Panc1 (cell line): ENCODE data around the gene UCP3. TPM values are rescaled to one million over a fixed set of nuclear protein-coding genes. Genes with fewer than 3 reads are reported as not detected.

Source experiments
- ATAC-seq: fragments of 200-7000 bp; cut with Tn5 transposase; 2 replicates; pipeline ENCODE4 v1.9.1; 2020; ENCODE audit warnings: mild to moderate bottlenecking, moderate library complexity
- BruUV-seq: library from RNA; stranded (reverse); fragments of 400-500 nt; replicated peaks from 2 replicates; lab custom pipeline; 2021; lab: Mats Ljungman, UMichigan
- CTCF ChIA-PET: fragments of 300-600 bp; sonication (Branson Sonifier 250); formaldehyde crosslinking; loops from one replicate; lab custom pipeline; 2022; ENCODE audit warnings: antibody characterized with exemption; lab: Charles Lee
- POLR2A ChIA-PET: fragments of 300-600 bp; sonication (Branson Sonifier 250); formaldehyde crosslinking; loops from one replicate; lab custom pipeline; 2022; ENCODE audit warnings: antibody characterized with exemption; lab: Charles Lee
- DNase-seq: peaks from one replicate; pipeline ENCODE4 v3.0.0-alpha.2; 2010; ENCODE audit warnings: low read depth, low spot score
- H3K27ac ChIP-seq: 2 replicates; pipeline ENCODE4 v1.5.1; 2011; ENCODE audit warnings: mild to moderate bottlenecking, low read length, inconsistent platforms
- H3K27me3 ChIP-seq: fragments of 200-500 bp; sonication (Bioruptor generic); 2 replicates; pipeline ENCODE4 v1.6.0; 2014; ENCODE audit warnings: low read length, inconsistent platforms; ENCODE audit not compliant: control insufficient read depth, insufficient read depth
- H3K36me3 ChIP-seq: fragments of 200-500 bp; sonication (Bioruptor generic); 2 replicates; pipeline ENCODE4 v1.5.1; 2014; ENCODE audit warnings: inconsistent platforms, mild to moderate bottlenecking, low read length, moderate library complexity; ENCODE audit not compliant: control insufficient read depth, insufficient read depth
- H3K4me1 ChIP-seq: 2 replicates; pipeline ENCODE4 v1.5.1; 2011; ENCODE audit warnings: inconsistent platforms, mild to moderate bottlenecking, low read length, moderate library complexity; ENCODE audit not compliant: control insufficient read depth, insufficient read depth
- H3K4me3 ChIP-seq, 2 experiments: 2 replicates each; pipeline ENCODE4 v1.5.1; 2011 to 2012; ENCODE audit warnings: low read depth in 2 of 2, low read length in 2 of 2, mild to moderate bottlenecking in 2 of 2, inconsistent platforms in 1 of 2, moderate library complexity in 1 of 2
- H3K9me3 ChIP-seq: fragments of 200-500 bp; sonication (Bioruptor generic); 2 replicates; pipeline ENCODE4 v1.5.1; 2014; ENCODE audit warnings: low read depth, mild to moderate bottlenecking, inconsistent platforms, low read length, moderate library complexity; ENCODE audit not compliant: control insufficient read depth, insufficient read depth
- CTCF ChIP-seq: fragments of 450-650 bp; IDR thresholded peaks from 2 replicates; pipeline ENCODE4 v1.5.1; 2017; ENCODE audit warnings: mild to moderate bottlenecking
- POLR2AphosphoS5 ChIP-seq: IDR thresholded peaks from 2 replicates; pipeline ENCODE4 v1.6.1; 2012; ENCODE audit warnings: mild to moderate bottlenecking, low read depth, low read length, moderate library complexity
- SIN3A ChIP-seq: IDR thresholded peaks from 2 replicates; pipeline ENCODE4 v1.6.1; 2012; ENCODE audit warnings: low read depth, mild to moderate bottlenecking, low read length, moderate library complexity, borderline replicate concordance; ENCODE audit not compliant: insufficient read depth
- TCF7L2 ChIP-seq: IDR thresholded peaks from 2 replicates; pipeline ENCODE4 v1.6.1; 2011; ENCODE audit warnings: mild to moderate bottlenecking, low read depth, low read length, inconsistent platforms
- in situ Hi-C: cut with HindIII; loops from 2 replicates; pipeline ENCODE4 v1.10.0; 2016; ENCODE audit warnings: low sequenced_read_pairs, low pct_unique_long_range_greater_than_20kb
- intact Hi-C: fragments of 100-400 bp; cut with micrococcal nuclease; formaldehyde crosslinking; loops from one replicate; pipeline ENCODE4 v1.10.0; 2022; ENCODE audit not compliant: unreplicated experiment
- total RNA-seq: library from RNA; stranded (reverse); gene quantifications from one replicate; pipeline ENCODE4 v1.2.1, GENCODE V29; 2021; ENCODE audit not compliant: unreplicated experiment
- TF ChIP-seq, protein P1 (sequence below), 2 experiments: IDR thresholded peaks; 2 replicates each; pipeline ENCODE4 v1.6.1; 2011 to 2012; ENCODE audit warnings: low read depth in 2 of 2, control low read depth in 1 of 2, low read length in 1 of 2, mild to moderate bottlenecking in 1 of 2, moderate library complexity in 1 of 2; ENCODE audit not compliant: insufficient read depth in 1 of 2

UCP3 gene
- total RNA-seq, 1 experiment from 2014 or later = 0.46 TPM

GRCh38 chr11:73969991-73970800 lies 38.7 kb downstream of the UCP3 start:
- DNase-seq (no peak), ATAC-seq (0 out of 2 replicates have a peak, but pooled peaks have one; percentile 9)
- no TSS peak for BruUV-seq
- no peaks in the 10 kb centered on the region for H3K36me3 ChIP-seq
- in situ Hi-C loops = no loop called here
- ChIA-PET POLR2A (no interaction called here), CTCF (no interaction called here)
- H3K9me3 ChIP-seq = no peaks in the 10 kb centered on the region
- no peak overlapping the region for H3K4me3 ChIP-seq
- no peak overlapping the region for H3K27ac ChIP-seq
- peak; percentile 8; the same call in 1 of the 2 replicates for TF ChIP-seq POLR2AphosphoS5
- TF ChIP-seq TCF7L2 = no peak
- intact Hi-C loops = loop anchor here (10.0 kb wide), 1 partner anchor 125 kb away; no protein-coding TSS in a partner anchor
- peaks cover under 1% of the 10 kb centered on the region; the same call in 1 of the 2 replicates for H3K4me1 ChIP-seq
- no peaks in the 10 kb centered on the region for H3K27me3 ChIP-seq

DNA sequence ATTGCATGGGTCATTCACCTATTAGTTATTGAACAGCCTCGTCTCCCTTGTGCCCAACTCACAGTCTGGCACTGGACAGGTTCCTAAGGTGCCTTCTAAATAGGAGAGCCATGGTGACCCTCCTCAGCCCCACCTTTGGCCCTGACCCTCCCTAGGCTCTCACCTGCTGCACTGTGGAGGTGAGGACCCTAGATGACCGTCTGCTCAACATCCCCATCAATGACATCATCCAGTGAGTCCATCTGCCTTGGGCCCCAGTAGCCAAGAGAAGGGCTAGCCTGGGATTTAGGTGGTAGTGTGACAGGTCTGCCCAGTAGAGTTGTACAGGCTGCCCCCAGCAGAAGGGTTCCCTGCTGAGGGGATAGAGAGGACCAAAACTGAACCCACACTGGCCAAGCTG lies 39.8 kb downstream of the UCP3 start:
- ATAC-seq (no peak), DNase-seq (no peak)
- no peaks in the 10 kb centered on the region for H3K9me3 ChIP-seq
- ChIA-PET POLR2A (no interaction called here), CTCF (no interaction called here)
- no peaks in the 10 kb centered on the region for H3K27me3 ChIP-seq
- intact Hi-C loops = loop anchor here (10.0 kb wide), 1 partner anchor 126 kb away; no protein-coding TSS in a partner anchor
- in situ Hi-C loops = no loop called here
- BruUV-seq = no TSS peak
- H3K4me1 ChIP-seq = peaks cover 9% of the 10 kb centered on the region
- no peak overlapping the region for H3K27ac ChIP-seq
- no peak overlapping the region for H3K4me3 ChIP-seq
- TF ChIP-seq SIN3A = no peak
- TF ChIP-seq, protein P1, sequence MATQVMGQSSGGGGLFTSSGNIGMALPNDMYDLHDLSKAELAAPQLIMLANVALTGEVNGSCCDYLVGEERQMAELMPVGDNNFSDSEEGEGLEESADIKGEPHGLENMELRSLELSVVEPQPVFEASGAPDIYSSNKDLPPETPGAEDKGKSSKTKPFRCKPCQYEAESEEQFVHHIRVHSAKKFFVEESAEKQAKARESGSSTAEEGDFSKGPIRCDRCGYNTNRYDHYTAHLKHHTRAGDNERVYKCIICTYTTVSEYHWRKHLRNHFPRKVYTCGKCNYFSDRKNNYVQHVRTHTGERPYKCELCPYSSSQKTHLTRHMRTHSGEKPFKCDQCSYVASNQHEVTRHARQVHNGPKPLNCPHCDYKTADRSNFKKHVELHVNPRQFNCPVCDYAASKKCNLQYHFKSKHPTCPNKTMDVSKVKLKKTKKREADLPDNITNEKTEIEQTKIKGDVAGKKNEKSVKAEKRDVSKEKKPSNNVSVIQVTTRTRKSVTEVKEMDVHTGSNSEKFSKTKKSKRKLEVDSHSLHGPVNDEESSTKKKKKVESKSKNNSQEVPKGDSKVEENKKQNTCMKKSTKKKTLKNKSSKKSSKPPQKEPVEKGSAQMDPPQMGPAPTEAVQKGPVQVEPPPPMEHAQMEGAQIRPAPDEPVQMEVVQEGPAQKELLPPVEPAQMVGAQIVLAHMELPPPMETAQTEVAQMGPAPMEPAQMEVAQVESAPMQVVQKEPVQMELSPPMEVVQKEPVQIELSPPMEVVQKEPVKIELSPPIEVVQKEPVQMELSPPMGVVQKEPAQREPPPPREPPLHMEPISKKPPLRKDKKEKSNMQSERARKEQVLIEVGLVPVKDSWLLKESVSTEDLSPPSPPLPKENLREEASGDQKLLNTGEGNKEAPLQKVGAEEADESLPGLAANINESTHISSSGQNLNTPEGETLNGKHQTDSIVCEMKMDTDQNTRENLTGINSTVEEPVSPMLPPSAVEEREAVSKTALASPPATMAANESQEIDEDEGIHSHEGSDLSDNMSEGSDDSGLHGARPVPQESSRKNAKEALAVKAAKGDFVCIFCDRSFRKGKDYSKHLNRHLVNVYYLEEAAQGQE (IDR thresholded peaks at IDR 0.05; ENCODE audit: insufficient read depth in 1 of 2, low read depth in 2 of 2, low read length in 1 of 2) = no peak
- no peaks in the 10 kb centered on the region for H3K36me3 ChIP-seq

DNA sequence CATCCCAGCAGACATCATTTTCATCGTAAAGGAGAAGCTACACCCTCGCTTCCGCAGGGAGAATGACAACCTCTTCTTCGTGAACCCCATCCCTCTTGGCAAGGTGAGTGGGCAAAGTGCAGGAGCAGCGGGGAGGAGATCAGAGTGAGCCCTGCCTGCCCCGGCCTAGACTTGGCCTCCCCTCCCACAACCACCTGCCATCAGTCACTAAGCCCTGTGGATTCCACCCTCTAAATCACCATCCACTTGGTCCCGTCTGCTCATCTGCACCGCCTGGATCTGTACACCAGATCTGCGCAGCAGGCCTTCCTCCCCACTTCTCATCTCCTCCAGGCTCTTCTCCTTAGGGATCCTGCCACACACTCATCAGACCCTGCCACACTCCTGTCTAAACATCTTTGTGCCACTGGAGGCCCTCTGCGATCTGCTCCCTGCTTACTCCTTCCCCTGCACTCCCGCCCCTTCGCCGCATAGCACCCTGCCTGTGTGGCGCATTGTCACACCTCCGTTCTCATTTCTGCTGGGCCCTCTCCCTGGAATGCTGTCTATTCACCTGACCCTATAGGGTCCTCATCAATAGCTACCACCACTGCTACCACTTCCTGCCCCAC lies 40.4 kb downstream of the UCP3 start:
- TF ChIP-seq CTCF = no peak
- no peak for TF ChIP-seq POLR2AphosphoS5
- no peak for TF ChIP-seq TCF7L2
- TF ChIP-seq, protein P1 (IDR thresholded peaks at IDR 0.05; ENCODE audit: insufficient read depth in 1 of 2, low read depth in 2 of 2, low read length in 1 of 2) = no peak
- TF ChIP-seq SIN3A = no peak
- Histone ChIP-seq H3K4me3 (no peak overlapping the region), H3K27ac (no peak overlapping the region), H3K9me3 (no peaks in the 10 kb centered on the region), H3K36me3 (no peaks in the 10 kb centered on the region), H3K27me3 (no peaks in the 10 kb centered on the region), H3K4me1 (peaks cover 9% of the 10 kb centered on the region)
- intact Hi-C loops = loop anchor here (10.0 kb wide), 1 partner anchor 126 kb away; no protein-coding TSS in a partner anchor
- in situ Hi-C loops = no loop called here
- ATAC-seq (peak; percentile 9; the same call in 1 of the 2 replicates), DNase-seq (no peak)
- ChIA-PET CTCF (no interaction called here), POLR2A (no interaction called here)
- BruUV-seq = no TSS peak
